ENCODE measurements around the gene LCOR. TPM values are rescaled to one million over a fixed set of nuclear protein-coding genes. Genes with fewer than 3 reads are reported as not detected.

LCOR gene
- total and polyA plus RNA-seq, 2 of the 13 experiments (the other 11 are each of a cell fraction or from before 2014, with no cell fraction given), result 12.4 to 23.7 TPM

DNA sequence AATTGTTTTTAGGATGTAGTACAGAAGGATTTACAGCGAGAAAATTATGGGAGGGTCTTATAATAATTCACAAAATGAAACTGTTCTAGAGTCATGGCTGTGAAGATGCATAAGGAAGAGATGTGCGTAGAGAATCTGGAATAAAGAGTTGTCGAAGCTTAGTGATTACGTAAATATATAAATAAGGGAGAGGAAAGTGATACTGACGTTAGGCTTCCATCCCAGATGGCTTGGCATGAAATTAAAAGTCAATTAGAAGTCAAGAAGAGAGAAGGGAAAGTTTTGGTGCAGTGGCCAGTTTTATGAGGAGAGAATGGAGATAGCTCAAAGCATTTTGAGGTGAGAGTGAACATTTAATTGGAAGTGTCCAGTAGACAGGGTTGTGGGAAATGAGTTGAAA lies 85.5 kb downstream of the LCOR start:
- peaks cover 25% of the 10 kb centered on the region for H3K79me2 ChIP-seq (ENCODE audit: insufficient read depth, low read length)
- ATAC-seq (no peak), FAIRE-seq (no peak), DNase-seq (ENCODE audit: low spot score) (no peak)
- peaks cover 7% of the 10 kb centered on the region for H4K20me1 ChIP-seq (ENCODE audit: insufficient read depth, low read length)
- no peaks in the 10 kb centered on the region for H3K27me3 ChIP-seq (ENCODE audit: control insufficient read depth in 1 of 2, insufficient read depth in 2 of 2, low read length in 2 of 2)
- BruUV-seq (replicated peaks), result no TSS peak
- no peaks in the 10 kb centered on the region for H3K9me3 ChIP-seq (ENCODE audit: low read length)
- in situ Hi-C loops (cut with HindIII; ENCODE audit: extremely low pct_ligation_motif_present, low pct_unique_long_range_greater_than_20kb) (no loop called here), intact Hi-C loops (cut with micrococcal nuclease; ENCODE audit: unreplicated experiment) (no loop called here)
- H3K36me3 ChIP-seq (replicated peaks in 1 of 2; ENCODE audit: control insufficient read depth in 1 of 2, insufficient read depth in 2 of 2, low read length in 2 of 2), result peaks cover 5 to 28% of the 10 kb centered on the region in 2 experiments; a peak in 4 of 5 replicates
- H2AFZ ChIP-seq (ENCODE audit: low read length), result no peak overlapping the region
- H3K4me1 ChIP-seq (ENCODE audit: insufficient read depth, low read length), result peaks cover 23% of the 10 kb centered on the region
- ChIA-PET POLR2A (no interaction called here), CTCF (ENCODE audit: low intra/inter-chr PET ratio, low total read pairs) (no interaction called here)
- H3K9ac ChIP-seq (ENCODE audit: insufficient read depth, low read depth, low read length), result no peak overlapping the region
- H3K4me2 ChIP-seq (ENCODE audit: low read depth, low read length), result no peak overlapping the region
- WGBS (ENCODE audit: low lambda C conversion rate), result 99% methylated on average over 5 of the region's 5 CpGs
- no peak overlapping the region for H3K27ac ChIP-seq (ENCODE audit: extremely low read length, insufficient read depth, low read length)
- H3K4me3 ChIP-seq (replicated peaks in 1 of 3; ENCODE audit: insufficient read depth in 1 of 3, low read depth in 2 of 3, low read length in 3 of 3), result no peak overlapping the region
- TF ChIP-seq, protein P1, sequence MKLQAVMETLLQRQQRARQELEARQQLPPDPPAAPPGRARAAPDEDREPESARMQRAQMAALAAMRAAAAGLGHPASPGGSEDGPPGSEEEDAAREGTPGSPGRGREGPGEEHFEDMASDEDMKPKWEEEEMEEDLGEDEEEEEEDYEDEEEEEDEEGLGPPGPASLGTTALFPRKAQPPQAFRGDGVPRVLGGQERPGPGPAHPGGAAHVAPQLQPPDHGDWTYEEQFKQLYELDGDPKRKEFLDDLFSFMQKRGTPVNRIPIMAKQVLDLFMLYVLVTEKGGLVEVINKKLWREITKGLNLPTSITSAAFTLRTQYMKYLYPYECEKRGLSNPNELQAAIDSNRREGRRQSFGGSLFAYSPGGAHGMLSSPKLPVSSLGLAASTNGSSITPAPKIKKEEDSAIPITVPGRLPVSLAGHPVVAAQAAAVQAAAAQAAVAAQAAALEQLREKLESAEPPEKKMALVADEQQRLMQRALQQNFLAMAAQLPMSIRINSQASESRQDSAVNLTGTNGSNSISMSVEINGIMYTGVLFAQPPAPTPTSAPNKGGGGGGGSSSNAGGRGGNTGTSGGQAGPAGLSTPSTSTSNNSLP (IDR thresholded peaks at IDR 0.05; ENCODE audit: low read depth, low read length), result no peak
- TF ChIP-seq ZZZ3 (CRISPR knock-in tag; IDR thresholded peaks at IDR 0.05; ENCODE audit: borderline replicate concordance), result no peak
- TF ChIP-seq TMF1 (CRISPR knock-in tag; IDR thresholded peaks at IDR 0.05; ENCODE audit: low read depth), result no peak
- no peak for TF ChIP-seq ZNF33B (CRISPR knock-in tag; IDR thresholded peaks at IDR 0.05)
- TF ChIP-seq, protein P2, sequence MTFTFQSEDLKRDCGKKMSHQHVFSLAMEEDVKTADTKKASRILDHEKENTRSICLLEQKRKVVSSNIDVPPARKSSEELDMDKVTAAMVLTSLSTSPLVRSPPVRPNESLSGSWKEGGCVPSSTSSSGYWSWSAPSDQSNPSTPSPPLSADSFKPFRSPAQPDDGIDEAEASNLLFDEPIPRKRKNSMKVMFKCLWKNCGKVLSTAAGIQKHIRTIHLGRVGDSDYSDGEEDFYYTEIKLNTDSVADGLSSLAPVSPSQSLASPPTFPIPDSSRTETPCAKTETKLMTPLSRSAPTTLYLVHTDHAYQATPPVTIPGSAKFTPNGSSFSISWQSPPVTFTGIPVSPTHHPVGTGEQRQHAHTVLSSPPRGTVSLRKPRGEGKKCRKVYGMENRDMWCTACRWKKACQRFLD (CRISPR knock-in tag; IDR thresholded peaks at IDR 0.05; ENCODE audit: borderline replicate concordance), result no peak
- no peak for TF ChIP-seq ZNF562 (CRISPR knock-in tag; IDR thresholded peaks at IDR 0.05; ENCODE audit: borderline replicate concordance)
- no peak for TF ChIP-seq HMGA1 (CRISPR knock-in tag; conservative IDR thresholded peaks at IDR 0.05)
- TF ChIP-seq ZNF552 (CRISPR knock-in tag; IDR thresholded peaks at IDR 0.05; ENCODE audit: borderline replicate concordance), result no peak
- TF ChIP-seq, protein P3, sequence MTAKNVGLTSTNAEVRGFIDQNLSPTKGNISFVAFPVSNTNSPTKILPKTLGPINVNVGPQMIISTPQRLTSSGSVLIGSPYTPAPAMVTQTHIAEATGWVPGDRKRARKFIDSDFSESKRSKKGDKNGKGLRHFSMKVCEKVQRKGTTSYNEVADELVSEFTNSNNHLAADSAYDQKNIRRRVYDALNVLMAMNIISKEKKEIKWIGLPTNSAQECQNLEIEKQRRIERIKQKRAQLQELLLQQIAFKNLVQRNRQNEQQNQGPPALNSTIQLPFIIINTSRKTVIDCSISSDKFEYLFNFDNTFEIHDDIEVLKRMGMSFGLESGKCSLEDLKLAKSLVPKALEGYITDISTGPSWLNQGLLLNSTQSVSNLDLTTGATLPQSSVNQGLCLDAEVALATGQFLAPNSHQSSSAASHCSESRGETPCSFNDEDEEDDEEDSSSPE (CRISPR knock-in tag; IDR thresholded peaks at IDR 0.05), result no peak
- no peak for TF ChIP-seq WIZ (CRISPR knock-in tag; IDR thresholded peaks at IDR 0.05)
- TF ChIP-seq, protein P4, sequence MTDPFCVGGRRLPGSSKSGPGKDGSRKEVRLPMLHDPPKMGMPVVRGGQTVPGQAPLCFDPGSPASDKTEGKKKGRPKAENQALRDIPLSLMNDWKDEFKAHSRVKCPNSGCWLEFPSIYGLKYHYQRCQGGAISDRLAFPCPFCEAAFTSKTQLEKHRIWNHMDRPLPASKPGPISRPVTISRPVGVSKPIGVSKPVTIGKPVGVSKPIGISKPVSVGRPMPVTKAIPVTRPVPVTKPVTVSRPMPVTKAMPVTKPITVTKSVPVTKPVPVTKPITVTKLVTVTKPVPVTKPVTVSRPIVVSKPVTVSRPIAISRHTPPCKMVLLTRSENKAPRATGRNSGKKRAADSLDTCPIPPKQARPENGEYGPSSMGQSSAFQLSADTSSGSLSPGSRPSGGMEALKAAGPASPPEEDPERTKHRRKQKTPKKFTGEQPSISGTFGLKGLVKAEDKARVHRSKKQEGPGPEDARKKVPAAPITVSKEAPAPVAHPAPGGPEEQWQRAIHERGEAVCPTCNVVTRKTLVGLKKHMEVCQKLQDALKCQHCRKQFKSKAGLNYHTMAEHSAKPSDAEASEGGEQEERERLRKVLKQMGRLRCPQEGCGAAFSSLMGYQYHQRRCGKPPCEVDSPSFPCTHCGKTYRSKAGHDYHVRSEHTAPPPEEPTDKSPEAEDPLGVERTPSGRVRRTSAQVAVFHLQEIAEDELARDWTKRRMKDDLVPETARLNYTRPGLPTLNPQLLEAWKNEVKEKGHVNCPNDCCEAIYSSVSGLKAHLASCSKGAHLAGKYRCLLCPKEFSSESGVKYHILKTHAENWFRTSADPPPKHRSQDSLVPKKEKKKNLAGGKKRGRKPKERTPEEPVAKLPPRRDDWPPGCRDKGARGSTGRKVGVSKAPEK (CRISPR knock-in tag; IDR thresholded peaks at IDR 0.05; ENCODE audit: borderline replicate concordance), result no peak
- TF ChIP-seq FOXA3 (CRISPR knock-in tag; IDR thresholded peaks at IDR 0.05), result no peak
- TF ChIP-seq, protein P5, sequence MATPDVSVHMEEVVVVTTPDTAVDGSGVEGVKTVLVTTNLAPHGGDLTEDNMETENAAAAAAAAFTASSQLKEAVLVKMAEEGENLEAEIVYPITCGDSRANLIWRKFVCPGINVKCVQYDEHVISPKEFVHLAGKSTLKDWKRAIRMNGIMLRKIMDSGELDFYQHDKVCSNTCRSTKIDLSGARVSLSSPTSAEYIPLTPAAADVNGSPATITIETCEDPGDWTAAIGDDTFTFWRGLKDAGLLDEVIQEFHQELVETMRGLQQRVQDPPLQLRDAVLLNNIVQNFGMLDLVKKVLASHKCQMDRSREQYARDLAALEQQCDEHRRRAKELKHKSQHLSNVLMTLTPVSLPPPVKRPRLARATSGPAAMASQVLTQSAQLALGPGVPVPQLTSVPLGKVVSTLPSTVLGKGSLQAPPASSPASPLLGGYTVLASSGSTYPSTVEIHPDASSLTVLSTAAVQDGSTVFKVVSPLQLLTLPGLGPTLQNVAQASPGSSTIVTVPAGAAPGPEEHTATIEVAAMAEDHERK (CRISPR knock-in tag; IDR thresholded peaks at IDR 0.05; ENCODE audit: low read depth), result no peak
